Keratinocyte (primary cell): Measurements from ENCODE around the gene DZIP1L. TPM values are rescaled to one million over a fixed set of nuclear protein-coding genes. Genes with fewer than 3 reads are reported as not detected.

ENCODE experiments used
- DNase-seq: peaks from one replicate; pipeline ENCODE4 v3.0.0-alpha.2; 2011; ENCODE audit warnings: low read depth, missing footprints, low spot score
- FAIRE-seq: peaks from 2 replicates; lab custom pipeline; 2011; peaks lifted over from hg19 to GRCh38; lab: Jason Lieb, UNC
- H2AFZ ChIP-seq: 2 replicates; pipeline ENCODE4 v1.6.0; 2012; ENCODE audit warnings: low read length, control low read depth, inconsistent platforms; ENCODE audit not compliant: control insufficient read depth
- H3K27ac ChIP-seq: 2 replicates; pipeline ENCODE4 v1.5.1; 2011; ENCODE audit warnings: low read length; ENCODE audit not compliant: control insufficient read depth, insufficient read depth
- H3K27me3 ChIP-seq: 3 replicates; pipeline ENCODE4 v1.6.0; 2011; ENCODE audit warnings: low read length; ENCODE audit not compliant: control insufficient read depth, insufficient read depth; ENCODE audit errors: extremely low read depth
- H3K36me3 ChIP-seq, 2 experiments: 2 replicates in 1 of 2; 3 replicates in 1 of 2; pipeline ENCODE4 v1.5.1; 2011; ENCODE audit warnings: low read length in 2 of 2, mild to moderate bottlenecking in 1 of 2; ENCODE audit not compliant: control insufficient read depth in 2 of 2, insufficient read depth in 2 of 2; ENCODE audit errors: extremely low read depth in 1 of 2
- H3K4me1 ChIP-seq: 3 replicates; pipeline ENCODE4 v1.5.1; 2011; ENCODE audit warnings: low read length; ENCODE audit not compliant: control insufficient read depth, insufficient read depth; ENCODE audit errors: extremely low read depth
- H3K4me2 ChIP-seq: 3 replicates; pipeline ENCODE4 v1.6.0; 2011; ENCODE audit warnings: low read depth, low read length; ENCODE audit not compliant: control insufficient read depth, insufficient read depth; ENCODE audit errors: extremely low read depth
- H3K4me3 ChIP-seq, 3 experiments: fragments of 200-600 bp in 1 of 3; sonication (generic) in 1 of 3; 2 replicates in 2 of 3; 3 replicates in 1 of 3; pipeline ENCODE4 v1.5.1; 2011 to 2016; ENCODE audit warnings: low read length in 3 of 3, mild to moderate bottlenecking in 3 of 3, control low read depth in 2 of 3, inconsistent platforms in 1 of 3, low read depth in 1 of 3, mixed read lengths in 1 of 3, mixed run types in 1 of 3, moderate library complexity in 1 of 3; ENCODE audit not compliant: control insufficient read depth in 2 of 3, insufficient read depth in 2 of 3; ENCODE audit errors: extremely low read depth in 1 of 3
- H3K79me2 ChIP-seq: 2 replicates; pipeline ENCODE4 v1.6.0; 2012; ENCODE audit warnings: low read length; ENCODE audit not compliant: control insufficient read depth, insufficient read depth
- H3K9ac ChIP-seq: 3 replicates; pipeline ENCODE4 v1.6.0; 2011; ENCODE audit warnings: low read length; ENCODE audit not compliant: control insufficient read depth, insufficient read depth; ENCODE audit errors: extremely low read depth
- H3K9me1 ChIP-seq: 3 replicates; pipeline ENCODE4 v1.6.0; 2011; ENCODE audit warnings: low read length; ENCODE audit not compliant: control insufficient read depth, insufficient read depth; ENCODE audit errors: extremely low read depth
- H3K9me3 ChIP-seq: 2 replicates; pipeline ENCODE4 v1.5.1; 2012; ENCODE audit warnings: low read depth, low read length; ENCODE audit not compliant: control insufficient read depth
- H4K20me1 ChIP-seq: 3 replicates; pipeline ENCODE4 v1.6.0; 2011; ENCODE audit warnings: low read length; ENCODE audit not compliant: control insufficient read depth, insufficient read depth; ENCODE audit errors: extremely low read depth
- CTCF ChIP-seq, 3 experiments: IDR thresholded peaks in 1 of 3; conservative IDR thresholded peaks in 1 of 3; optimal IDR thresholded peaks in 1 of 3; 2 replicates in 2 of 3; 3 replicates in 1 of 3; pipeline versions ENCODE3 to v1.5.1; 2011; ENCODE audit warnings: low read length in 3 of 3, mild to moderate bottlenecking in 3 of 3, moderate library complexity in 2 of 3, control low read depth in 1 of 3, inconsistent platforms in 1 of 3; ENCODE audit not compliant: insufficient read depth in 2 of 3; ENCODE audit errors: extremely low read depth in 1 of 3
- EZH2 ChIP-seq: IDR thresholded peaks from one replicate; pipeline ENCODE4 v1.6.1; 2012; ENCODE audit warnings: inconsistent platforms, mild to moderate bottlenecking, low read length, moderate library complexity
- dilution Hi-C: fragments of 300-500 bp; cut with MboI; formaldehyde crosslinking; loops from one replicate; pipeline ENCODE4 v1.7.0; 2020; ENCODE audit warnings: low sequenced_read_pairs; ENCODE audit not compliant: extremely low pct_ligation_motif_present
- polyA plus RNA-seq, 5 experiments: library from polyadenylated mRNA; depleted of rRNA in 3 of 5; stranded (reverse) in 3 of 5; stranded (forward) in 1 of 5; unstranded in 1 of 5; fragments of >200 nt; gene quantifications; 1 replicate in 1 of 5; 2 replicates in 3 of 5; 3 replicates in 1 of 5; pipeline versions ENCODE4 v1.2.1 to v1.2.3, GENCODE V29; 2011 to 2012; ENCODE audit warnings: missing spikeins in 2 of 5, low read depth in 1 of 5, low replicate concordance in 1 of 5

The DZIP1L gene
- polyA plus RNA-seq, 1 donor (not counting 4 experiments of a cell fraction or from before 2014, with no cell fraction given), result 1.7 TPM

- Histone ChIP-seq H3K36me3 (no peaks in the 10 kb centered on the region), H3K79me2 (no peaks in the 10 kb centered on the region), H3K27me3 (no peaks in the 10 kb centered on the region), H3K9me3 (no peaks in the 10 kb centered on the region), H3K4me2 (no peak overlapping the region), H2AFZ (no peak overlapping the region), H3K4me1 (peaks cover 29% of the 10 kb centered on the region), H3K9me1 (no peaks in the 10 kb centered on the region), H3K9ac (no peak overlapping the region), H3K4me3 (no peak overlapping the region), H3K27ac (no peak overlapping the region), H4K20me1 (no peaks in the 10 kb centered on the region)
- DNase-seq (no peak), FAIRE-seq (no peak)
- TF ChIP-seq CTCF (optimal IDR thresholded peaks at IDR 0.05 in 1 of 3, IDR thresholded peaks at IDR 0.05 in 1 of 3, conservative IDR thresholded peaks at IDR 0.05 in 1 of 3; ENCODE audit: extremely low read depth in 1 of 3, insufficient read depth in 2 of 3, low read length in 3 of 3) (no peak), EZH2 (no peak)
- dilution Hi-C loops, result no loop called here
These were observed 69.3 kb downstream of the DZIP1L start for GRCh38 chr3:138046085-138046484.

- no peak overlapping the region for H2AFZ ChIP-seq
- dilution Hi-C loops, result no loop called here
- H3K4me2 ChIP-seq, result peak overlapping the region; percentile 50
- H3K79me2 ChIP-seq, result no peaks in the 10 kb centered on the region
- TF ChIP-seq EZH2 (no peak), CTCF (optimal IDR thresholded peaks at IDR 0.05 in 1 of 3, IDR thresholded peaks at IDR 0.05 in 1 of 3, conservative IDR thresholded peaks at IDR 0.05 in 1 of 3; ENCODE audit: extremely low read depth in 1 of 3, insufficient read depth in 2 of 3, low read length in 3 of 3) (no peak)
- H3K9me3 ChIP-seq, result no peaks in the 10 kb centered on the region
- DNase-seq (no peak), FAIRE-seq (peak; percentile 85)
- H3K4me3 ChIP-seq, result no peak overlapping the region
- H3K4me1 ChIP-seq, result peaks cover 29% of the 10 kb centered on the region
- H3K36me3 ChIP-seq, result no peaks in the 10 kb centered on the region
- H4K20me1 ChIP-seq, result no peaks in the 10 kb centered on the region
- no peak overlapping the region for H3K9ac ChIP-seq
- peak overlapping the region; percentile 45 for H3K27ac ChIP-seq
- no peaks in the 10 kb centered on the region for H3K27me3 ChIP-seq
- H3K9me1 ChIP-seq, result no peaks in the 10 kb centered on the region
These were observed 72.0 kb downstream of the DZIP1L start for GRCh38 chr3:138043266-138044029.
